Ovary (tissue), 9 donors: ENCODE data around the gene MRM2. TPM values are rescaled to one million over a fixed set of nuclear protein-coding genes. Genes with fewer than 3 reads are reported as not detected.

ENCODE experiments used
- DNase-seq, 5 donors: peaks; one replicate each; pipeline ENCODE4 v3.0.0-alpha.2; 2019 to 2020
- H3K27ac ChIP-seq, 2 donors: fragments of 200-600 bp; one replicate each; pipeline versions ENCODE4 v1.5.1 to v1.8.0; 2019 to 2022
- H3K27me3 ChIP-seq: fragments of 200-600 bp; one replicate; pipeline ENCODE4 v1.8.0; 2022
- H3K36me3 ChIP-seq: fragments of 200-600 bp; sonication (generic); one replicate; pipeline ENCODE4 v1.5.1; 2019
- H3K4me1 ChIP-seq: one replicate; pipeline ENCODE4 v1.8.1; 2013; ENCODE audit warnings: mild to moderate bottlenecking, moderate library complexity; ENCODE audit not compliant: insufficient read depth
- H3K4me3 ChIP-seq: fragments of 200-600 bp; sonication (generic); one replicate; pipeline ENCODE4 v1.5.1; 2017
- H3K9me3 ChIP-seq, 2 donors: fragments of 200-600 bp in 1 of 2; sonication (generic) in 1 of 2; one replicate each; pipeline versions ENCODE4 v1.5.1 to v1.8.1; 2013 to 2019; ENCODE audit warnings: mild to moderate bottlenecking in 1 of 2, moderate library complexity in 1 of 2
- CTCF ChIP-seq, 3 donors: fragments of 450-650 bp in 2 of 3; fragments of 200-600 bp in 1 of 3; IDR thresholded peaks; one replicate each; pipeline versions ENCODE4 v1.5.1 to v1.8.0; 2016 to 2022; ENCODE audit warnings: antibody characterized with exemption in 3 of 3, mild to moderate bottlenecking in 1 of 3
- EP300 ChIP-seq: sonication (generic); formaldehyde crosslinking; IDR thresholded peaks from one replicate; pipeline ENCODE4 v1.6.1; 2017; ENCODE audit warnings: antibody characterized with exemption
- POLR2A ChIP-seq: fragments of 450-650 bp; IDR thresholded peaks from one replicate; pipeline ENCODE4 v1.6.1; 2017; ENCODE audit warnings: antibody characterized with exemption, mild to moderate bottlenecking, moderate library complexity
- WGBS, 3 donors: extraction: QIAGEN DNeasy Blood & Tissue Kit in 1 of 3; methylation state at CpG; one replicate each; pipeline versions ENCODE4 v1.1.5 to v1.1.7; 2013 to 2017; 5-methylcytosine and 5-hydroxymethylcytosine counted together
- intact Hi-C, 4 donors: fragments of 100-400 bp; cut with DNase I; formaldehyde crosslinking; loops; one replicate each; pipeline versions ENCODE4 v1.11.0 to v1.15.1; 2022 to 2023
- polyA plus RNA-seq, 2 donors: library from polyadenylated mRNA; stranded (reverse); fragments of 200-250 nt in 1 of 2; fragments of 350-450 nt in 1 of 2; fragmentation: Illumina TruSeq in 1 of 2; extraction: RNeasy Lipid Tissue Mini Kit (QIAGEN cat#74804) in 1 of 2; gene quantifications; one replicate each; pipeline ENCODE4 v1.2.3, GENCODE V29; 2013 to 2014
- total RNA-seq, 7 donors: library from RNA; depleted of rRNA in 2 of 7; stranded (reverse); fragments of >200 nt in 2 of 7; fragmentation: NEBNext Ultra II Directional in 3 of 7; extraction: Animal tissue kit (Norgen Biotek cat#: 25700) in 3 of 7; gene quantifications; one replicate each; pipeline versions ENCODE4 v1.1.0 to v1.2.4, GENCODE V29; 2016 to 2023
- donor health status: DM: no; HTN: no; CAD: no; lungs with moderate emphysema.
- donor health status: DM: no; HTN: no; CAD: no.
- donor health status: Bipolar disorder and iron deficiency.
- donor health status: DM: yes; HTN: yes; CAD: no.
- donor health status: DM: no; HTN: no; CAD: no.
- donor health status: DM: yes; HTN: yes; CAD: no.

The MRM2 gene
- total and polyA plus RNA-seq, 9 donors = 12.6 to 28.5 (median 21.4) TPM

GRCh38 chr7:2288503-2288902 is 46.5 kb upstream of the MRM2 start:
- H3K4me1 ChIP-seq = peaks cover 3% of the 10 kb centered on the region
- no peak overlapping the region for H3K4me3 ChIP-seq
- no peak for DNase-seq
- no peaks in the 10 kb centered on the region for H3K27me3 ChIP-seq
- 89 to 91% (median 89%) methylated on average over 8 of the region's 8 CpGs for WGBS, 3 donors
- no peaks in the 10 kb centered on the region for H3K9me3 ChIP-seq
- no peak overlapping the region for H3K27ac ChIP-seq
- H3K36me3 ChIP-seq = no peaks in the 10 kb centered on the region
- TF ChIP-seq CTCF (IDR thresholded peaks at IDR 0.05) (no peak), EP300 (no peak), POLR2A (no peak)
- intact Hi-C loops = no loop called here

GRCh38 chr7:2287745-2288144 is 45.7 kb upstream of the MRM2 start:
- Histone ChIP-seq H3K27ac (no peak overlapping the region), H3K27me3 (no peaks in the 10 kb centered on the region), H3K4me3 (no peak overlapping the region), H3K9me3 (no peaks in the 10 kb centered on the region), H3K4me1 (peaks cover 3% of the 10 kb centered on the region), H3K36me3 (no peaks in the 10 kb centered on the region)
- TF ChIP-seq POLR2A (no peak), CTCF (IDR thresholded peaks at IDR 0.05) (no peak), EP300 (no peak)
- WGBS, 3 donors = 93 to 98% (median 96%) methylated on average over 8 of the region's 8 CpGs
- intact Hi-C loops = no loop called here
- no peak for DNase-seq

GRCh38 chr7:2283074-2283473 is 41.1 kb upstream of the MRM2 start:
- Histone ChIP-seq H3K36me3 (no peaks in the 10 kb centered on the region), H3K27me3 (no peaks in the 10 kb centered on the region), H3K27ac (no peak overlapping the region), H3K4me3 (no peak overlapping the region), H3K9me3 (no peaks in the 10 kb centered on the region), H3K4me1 (peaks cover 11% of the 10 kb centered on the region)
- WGBS, 3 donors = 92 to 95% (median 92%) methylated on average over 14 to 20 of the region's 20 CpGs
- intact Hi-C loops = no loop called here
- TF ChIP-seq CTCF (IDR thresholded peaks at IDR 0.05) (no peak), EP300 (no peak), POLR2A (no peak)
- no peak for DNase-seq

GRCh38 chr7:2282185-2282751 is 40.3 kb upstream of the MRM2 start:
- intact Hi-C loops = no loop called here
- DNase-seq = no peak
- H3K9me3 ChIP-seq = no peaks in the 10 kb centered on the region
- peak overlapping the region in 1 of 2 donors; percentile 53 for H3K27ac ChIP-seq
- no peaks in the 10 kb centered on the region for H3K27me3 ChIP-seq
- H3K4me1 ChIP-seq = peaks cover 11% of the 10 kb centered on the region
- no peak for TF ChIP-seq CTCF (IDR thresholded peaks at IDR 0.05)
- no peak for TF ChIP-seq POLR2A
- no peak for TF ChIP-seq EP300
- no peaks in the 10 kb centered on the region for H3K36me3 ChIP-seq
- 57 to 63% (median 62%) methylated on average over 14 of the region's 14 CpGs for WGBS, 3 donors
- no peak overlapping the region for H3K4me3 ChIP-seq
